GM23338 (cell line): Measurements from ENCODE around the gene STRA6. TPM values are rescaled to one million over a fixed set of nuclear protein-coding genes. Genes with fewer than 3 reads are reported as not detected.

ENCODE experiments used
- ATAC-seq: fragments of 200-7000 bp; cut with Tn5 transposase; 3 replicates; pipeline ENCODE4 v1.9.1; 2020
- DNase-seq: peaks from one replicate; pipeline ENCODE4 v3.0.0-alpha.2; 2015; ENCODE audit warnings: low spot score
- H2AFZ ChIP-seq: fragments of 200-600 bp; sonication (generic); 2 replicates; pipeline ENCODE4 v1.8.0; 2016; ENCODE audit warnings: antibody characterized with exemption, mild to moderate bottlenecking, moderate library complexity
- H3F3A ChIP-seq: fragments of 200-600 bp; sonication (generic); replicated peaks from 2 replicates; pipeline ENCODE4 v1.8.0; 2017; ENCODE audit warnings: antibody characterized with exemption, mixed run types, low read depth
- H3K27ac ChIP-seq: fragments of 200-600 bp; sonication (generic); 2 replicates; pipeline ENCODE4 v1.6.1; 2016; ENCODE audit warnings: low read depth
- H3K27me3 ChIP-seq: fragments of 200-600 bp; sonication (generic); 2 replicates; pipeline ENCODE4 v1.8.0; 2016; ENCODE audit warnings: mild to moderate bottlenecking, mixed run types, moderate library complexity; ENCODE audit not compliant: insufficient read depth
- H3K36me3 ChIP-seq: fragments of 200-600 bp; sonication (generic); 2 replicates; pipeline ENCODE4 v1.8.0; 2016; ENCODE audit warnings: mild to moderate bottlenecking; ENCODE audit not compliant: insufficient read depth
- H3K4me1 ChIP-seq: fragments of 200-600 bp; sonication (generic); 2 replicates; pipeline ENCODE4 v1.8.0; 2016; ENCODE audit warnings: mild to moderate bottlenecking, moderate library complexity; ENCODE audit not compliant: insufficient read depth
- H3K4me2 ChIP-seq: fragments of 200-600 bp; sonication (generic); 2 replicates; pipeline ENCODE4 v1.7.1; 2017; ENCODE audit warnings: mixed run types
- H3K4me3 ChIP-seq: fragments of 200-600 bp; sonication (generic); 2 replicates; pipeline ENCODE4 v1.6.1; 2016; ENCODE audit warnings: mixed run types
- H3K79me2 ChIP-seq: fragments of 200-600 bp; sonication (generic); replicated peaks from 2 replicates; pipeline ENCODE4 v1.8.0; 2017; ENCODE audit warnings: mild to moderate bottlenecking; ENCODE audit not compliant: insufficient read depth
- H3K9me2 ChIP-seq: fragments of 200-600 bp; sonication (generic); 2 replicates; pipeline ENCODE4 v1.8.0; 2017; ENCODE audit not compliant: insufficient read depth
- H4K20me1 ChIP-seq: fragments of 200-600 bp; sonication (generic); replicated peaks from 2 replicates; pipeline ENCODE4 v1.8.0; 2017; ENCODE audit warnings: mild to moderate bottlenecking; ENCODE audit not compliant: insufficient read depth
- H3K27ac Mint-ChIP-seq: 2 replicates; pipeline ENCODE4 v1.8.0; 2020; ENCODE audit warnings: inconsistent platforms, mild to moderate bottlenecking, moderate library complexity, mixed read lengths
- H3K27me3 Mint-ChIP-seq: 3 replicates; pipeline ENCODE4 v1.8.0; 2022; ENCODE audit warnings: low read depth, mild to moderate bottlenecking, moderate library complexity, mixed read lengths, inconsistent platforms; ENCODE audit not compliant: insufficient read depth, poor library complexity
- H3K36me3 Mint-ChIP-seq: 3 replicates; pipeline ENCODE4 v1.8.0; 2021; ENCODE audit warnings: low read depth, mild to moderate bottlenecking, inconsistent platforms, moderate library complexity, mixed read lengths
- H3K4me1 Mint-ChIP-seq: 3 replicates; pipeline ENCODE4 v1.8.0; 2020; ENCODE audit warnings: mild to moderate bottlenecking, inconsistent platforms, mixed read lengths
- H3K4me3 Mint-ChIP-seq: 3 replicates; pipeline ENCODE4 v1.8.0; 2021; ENCODE audit warnings: moderate library complexity, mild to moderate bottlenecking, inconsistent platforms, mixed read lengths
- H3K9me3 Mint-ChIP-seq: 3 replicates; pipeline ENCODE4 v1.8.0; 2020; ENCODE audit warnings: moderate library complexity, mild to moderate bottlenecking, inconsistent platforms, mixed read lengths
- CREB1 ChIP-seq: fragments of 250-450 bp; sonication (Bioruptor Pico); IDR thresholded peaks from 2 replicates; pipeline ENCODE4 v1.5.0; 2020; ENCODE audit warnings: low read depth, mild to moderate bottlenecking, moderate library complexity
- EZH2 ChIP-seq: fragments of 200-600 bp; sonication (generic); IDR thresholded peaks from one replicate; pipeline ENCODE4 v1.8.0; 2017; ENCODE audit warnings: antibody characterized with exemption, mild to moderate bottlenecking, low read depth; ENCODE audit not compliant: unreplicated experiment
- EZH2phosphoT487 ChIP-seq: fragments of 200-600 bp; sonication (generic); IDR thresholded peaks from one replicate; pipeline ENCODE4 v1.8.1; 2018; ENCODE audit warnings: antibody characterized with exemption; ENCODE audit not compliant: unreplicated experiment
- JUNB ChIP-seq: IDR thresholded peaks from one replicate; pipeline ENCODE4 v1.6.1; 2016; ENCODE audit warnings: antibody characterized with exemption; ENCODE audit not compliant: unreplicated experiment
- NANOG ChIP-seq: IDR thresholded peaks from 2 replicates; pipeline ENCODE4 v1.6.1; 2016; ENCODE audit warnings: antibody characterized with exemption, borderline replicate concordance
- POLR2AphosphoS5 ChIP-seq: IDR thresholded peaks from 2 replicates; pipeline ENCODE4 v1.6.1; 2016; ENCODE audit warnings: antibody characterized with exemption, low read depth
- STAT1 ChIP-seq: IDR thresholded peaks from one replicate; pipeline ENCODE4 v1.6.1; 2016; ENCODE audit warnings: antibody characterized with exemption; ENCODE audit not compliant: unreplicated experiment
- ZNF114 ChIP-seq: fragments of 250-450 bp; sonication (Bioruptor Pico); IDR thresholded peaks from 2 replicates; pipeline ENCODE4 v1.5.0; 2020; ENCODE audit warnings: mild to moderate bottlenecking, moderate library complexity
- ZNF331 ChIP-seq: fragments of 250-450 bp; sonication (Bioruptor Pico); IDR thresholded peaks from 2 replicates; pipeline ENCODE4 v1.5.0; 2020; ENCODE audit warnings: low read depth, mild to moderate bottlenecking, moderate library complexity
- polyA plus RNA-seq: library from polyadenylated mRNA; unstranded; fragments of >200 nt; fragmentation: Nextera tagmentation; extraction: Ambion mirVana; gene quantifications from 2 replicates; pipeline ENCODE4 v1.2.1, GENCODE V29; 2016
- total RNA-seq: library from RNA; depleted of rRNA; stranded (reverse); fragments of >200 nt; shearing (Covaris generic); gene quantifications from 2 replicates; pipeline ENCODE4 v1.2.3, GENCODE V29; 2014
- TF ChIP-seq, protein P1 (sequence below): fragments of 250-450 bp; sonication (Bioruptor Pico); IDR thresholded peaks from 2 replicates; pipeline ENCODE4 v1.5.0; 2020; ENCODE audit warnings: mild to moderate bottlenecking, moderate library complexity
- TF ChIP-seq, protein P2 (sequence below): IDR thresholded peaks from 2 replicates; pipeline ENCODE4 v1.6.1; 2016; ENCODE audit warnings: antibody characterized with exemption
- TF ChIP-seq, protein P3 (sequence below), 2 experiments: fragments of 200-600 bp in 1 of 2; sonication (generic) in 1 of 2; conservative IDR thresholded peaks; 2 replicates each; pipeline versions ENCODE4 v1.5.1 to v1.6.1; 2016 to 2017; ENCODE audit warnings: antibody characterized with exemption in 2 of 2, low read depth in 2 of 2, mild to moderate bottlenecking in 2 of 2, moderate library complexity in 1 of 2
- TF ChIP-seq, protein P4 (sequence below): IDR thresholded peaks from one replicate; pipeline ENCODE4 v1.6.1; 2018; ENCODE audit warnings: antibody characterized with exemption; ENCODE audit not compliant: unreplicated experiment

STRA6 gene
- total and polyA plus RNA-seq, 2 experiments from 2014 or later = 8.2 to 9.9 TPM

DNA sequence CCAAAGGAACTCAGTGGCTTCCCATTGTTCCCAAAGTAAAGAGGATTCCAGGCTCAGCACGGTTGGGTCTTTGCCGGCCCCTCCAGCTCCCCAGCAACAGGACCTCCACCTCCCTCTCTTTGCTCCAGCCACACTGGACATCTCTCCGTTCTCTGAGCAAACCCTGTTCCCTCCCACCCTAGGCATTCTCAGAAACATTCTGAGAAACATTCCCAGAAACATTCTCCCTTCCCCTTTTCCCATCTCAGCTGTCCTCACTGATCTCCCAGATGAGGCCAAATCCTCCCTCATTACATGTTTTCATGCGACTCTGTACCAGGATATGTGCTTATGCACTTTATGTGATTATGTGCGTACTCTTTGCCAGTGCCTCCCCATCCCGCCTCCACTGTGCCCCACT lies 47.7 kb upstream of the STRA6 start:
- H3K4me1 Mint-ChIP-seq = peaks cover 15% of the 10 kb centered on the region
- Histone ChIP-seq H3F3A (0 out of 2 replicates have a peak, but pooled peaks cover 8% of the 10 kb centered on the region), H3K4me3 (no peak overlapping the region), H3K4me1 (peaks cover 8% of the 10 kb centered on the region), H3K27me3 (peaks cover 6% of the 10 kb centered on the region; the same call in 1 of the 2 replicates), H2AFZ (no peak overlapping the region), H3K27ac (no peak overlapping the region), H3K79me2 (no peaks in the 10 kb centered on the region), H4K20me1 (no peaks in the 10 kb centered on the region), H3K4me2 (no peak overlapping the region), H3K9me2 (no peaks in the 10 kb centered on the region), H3K36me3 (no peaks in the 10 kb centered on the region)
- no peak overlapping the region for H3K27ac Mint-ChIP-seq
- DNase-seq (no peak), ATAC-seq (no peak)
- no peaks in the 10 kb centered on the region for H3K9me3 Mint-ChIP-seq
- H3K36me3 Mint-ChIP-seq = no peaks in the 10 kb centered on the region
- H3K27me3 Mint-ChIP-seq = peaks cover 20% of the 10 kb centered on the region
- no peak overlapping the region for H3K4me3 Mint-ChIP-seq
- TF ChIP-seq NANOG (no peak), CREB1 (CRISPR knock-in tag) (no peak), EZH2 (no peak), EZH2phosphoT487 (no peak), STAT1 (no peak), ZNF331 (CRISPR knock-in tag) (no peak), POLR2AphosphoS5 (no peak), JUNB (no peak), ZNF114 (CRISPR knock-in tag) (no peak)
- TF ChIP-seq, protein P1, sequence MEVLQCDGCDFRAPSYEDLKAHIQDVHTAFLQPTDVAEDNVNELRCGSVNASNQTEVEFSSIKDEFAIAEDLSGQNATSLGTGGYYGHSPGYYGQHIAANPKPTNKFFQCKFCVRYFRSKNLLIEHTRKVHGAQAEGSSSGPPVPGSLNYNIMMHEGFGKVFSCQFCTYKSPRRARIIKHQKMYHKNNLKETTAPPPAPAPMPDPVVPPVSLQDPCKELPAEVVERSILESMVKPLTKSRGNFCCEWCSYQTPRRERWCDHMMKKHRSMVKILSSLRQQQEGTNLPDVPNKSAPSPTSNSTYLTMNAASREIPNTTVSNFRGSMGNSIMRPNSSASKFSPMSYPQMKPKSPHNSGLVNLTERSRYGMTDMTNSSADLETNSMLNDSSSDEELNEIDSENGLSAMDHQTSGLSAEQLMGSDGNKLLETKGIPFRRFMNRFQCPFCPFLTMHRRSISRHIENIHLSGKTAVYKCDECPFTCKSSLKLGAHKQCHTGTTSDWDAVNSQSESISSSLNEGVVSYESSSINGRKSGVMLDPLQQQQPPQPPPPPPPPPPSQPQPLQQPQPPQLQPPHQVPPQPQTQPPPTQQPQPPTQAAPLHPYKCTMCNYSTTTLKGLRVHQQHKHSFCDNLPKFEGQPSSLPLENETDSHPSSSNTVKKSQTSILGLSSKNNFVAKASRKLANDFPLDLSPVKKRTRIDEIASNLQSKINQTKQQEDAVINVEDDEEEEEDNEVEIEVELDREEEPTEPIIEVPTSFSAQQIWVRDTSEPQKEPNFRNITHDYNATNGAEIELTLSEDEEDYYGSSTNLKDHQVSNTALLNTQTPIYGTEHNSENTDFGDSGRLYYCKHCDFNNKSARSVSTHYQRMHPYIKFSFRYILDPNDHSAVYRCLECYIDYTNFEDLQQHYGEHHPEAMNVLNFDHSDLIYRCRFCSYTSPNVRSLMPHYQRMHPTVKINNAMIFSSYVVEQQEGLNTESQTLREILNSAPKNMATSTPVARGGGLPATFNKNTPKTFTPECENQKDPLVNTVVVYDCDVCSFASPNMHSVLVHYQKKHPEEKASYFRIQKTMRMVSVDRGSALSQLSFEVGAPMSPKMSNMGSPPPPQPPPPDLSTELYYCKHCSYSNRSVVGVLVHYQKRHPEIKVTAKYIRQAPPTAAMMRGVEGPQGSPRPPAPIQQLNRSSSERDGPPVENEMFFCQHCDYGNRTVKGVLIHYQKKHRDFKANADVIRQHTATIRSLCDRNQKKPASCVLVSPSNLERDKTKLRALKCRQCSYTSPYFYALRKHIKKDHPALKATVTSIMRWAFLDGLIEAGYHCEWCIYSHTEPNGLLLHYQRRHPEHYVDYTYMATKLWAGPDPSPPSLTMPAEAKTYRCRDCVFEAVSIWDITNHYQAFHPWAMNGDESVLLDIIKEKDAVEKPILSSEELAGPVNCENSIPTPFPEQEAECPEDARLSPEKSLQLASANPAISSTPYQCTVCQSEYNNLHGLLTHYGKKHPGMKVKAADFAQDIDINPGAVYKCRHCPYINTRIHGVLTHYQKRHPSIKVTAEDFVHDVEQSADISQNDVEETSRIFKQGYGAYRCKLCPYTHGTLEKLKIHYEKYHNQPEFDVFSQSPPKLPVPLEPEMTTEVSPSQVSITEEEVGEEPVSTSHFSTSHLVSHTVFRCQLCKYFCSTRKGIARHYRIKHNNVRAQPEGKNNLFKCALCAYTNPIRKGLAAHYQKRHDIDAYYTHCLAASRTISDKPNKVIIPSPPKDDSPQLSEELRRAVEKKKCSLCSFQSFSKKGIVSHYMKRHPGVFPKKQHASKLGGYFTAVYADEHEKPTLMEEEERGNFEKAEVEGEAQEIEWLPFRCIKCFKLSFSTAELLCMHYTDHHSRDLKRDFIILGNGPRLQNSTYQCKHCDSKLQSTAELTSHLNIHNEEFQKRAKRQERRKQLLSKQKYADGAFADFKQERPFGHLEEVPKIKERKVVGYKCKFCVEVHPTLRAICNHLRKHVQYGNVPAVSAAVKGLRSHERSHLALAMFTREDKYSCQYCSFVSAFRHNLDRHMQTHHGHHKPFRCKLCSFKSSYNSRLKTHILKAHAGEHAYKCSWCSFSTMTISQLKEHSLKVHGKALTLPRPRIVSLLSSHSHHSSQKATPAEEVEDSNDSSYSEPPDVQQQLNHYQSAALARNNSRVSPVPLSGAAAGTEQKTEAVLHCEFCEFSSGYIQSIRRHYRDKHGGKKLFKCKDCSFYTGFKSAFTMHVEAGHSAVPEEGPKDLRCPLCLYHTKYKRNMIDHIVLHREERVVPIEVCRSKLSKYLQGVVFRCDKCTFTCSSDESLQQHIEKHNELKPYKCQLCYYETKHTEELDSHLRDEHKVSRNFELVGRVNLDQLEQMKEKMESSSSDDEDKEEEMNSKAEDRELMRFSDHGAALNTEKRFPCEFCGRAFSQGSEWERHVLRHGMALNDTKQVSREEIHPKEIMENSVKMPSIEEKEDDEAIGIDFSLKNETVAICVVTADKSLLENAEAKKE (CRISPR knock-in tag) = no peak
- TF ChIP-seq, protein P2, sequence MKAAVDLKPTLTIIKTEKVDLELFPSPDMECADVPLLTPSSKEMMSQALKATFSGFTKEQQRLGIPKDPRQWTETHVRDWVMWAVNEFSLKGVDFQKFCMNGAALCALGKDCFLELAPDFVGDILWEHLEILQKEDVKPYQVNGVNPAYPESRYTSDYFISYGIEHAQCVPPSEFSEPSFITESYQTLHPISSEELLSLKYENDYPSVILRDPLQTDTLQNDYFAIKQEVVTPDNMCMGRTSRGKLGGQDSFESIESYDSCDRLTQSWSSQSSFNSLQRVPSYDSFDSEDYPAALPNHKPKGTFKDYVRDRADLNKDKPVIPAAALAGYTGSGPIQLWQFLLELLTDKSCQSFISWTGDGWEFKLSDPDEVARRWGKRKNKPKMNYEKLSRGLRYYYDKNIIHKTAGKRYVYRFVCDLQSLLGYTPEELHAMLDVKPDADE = no peak
- TF ChIP-seq, protein P3, sequence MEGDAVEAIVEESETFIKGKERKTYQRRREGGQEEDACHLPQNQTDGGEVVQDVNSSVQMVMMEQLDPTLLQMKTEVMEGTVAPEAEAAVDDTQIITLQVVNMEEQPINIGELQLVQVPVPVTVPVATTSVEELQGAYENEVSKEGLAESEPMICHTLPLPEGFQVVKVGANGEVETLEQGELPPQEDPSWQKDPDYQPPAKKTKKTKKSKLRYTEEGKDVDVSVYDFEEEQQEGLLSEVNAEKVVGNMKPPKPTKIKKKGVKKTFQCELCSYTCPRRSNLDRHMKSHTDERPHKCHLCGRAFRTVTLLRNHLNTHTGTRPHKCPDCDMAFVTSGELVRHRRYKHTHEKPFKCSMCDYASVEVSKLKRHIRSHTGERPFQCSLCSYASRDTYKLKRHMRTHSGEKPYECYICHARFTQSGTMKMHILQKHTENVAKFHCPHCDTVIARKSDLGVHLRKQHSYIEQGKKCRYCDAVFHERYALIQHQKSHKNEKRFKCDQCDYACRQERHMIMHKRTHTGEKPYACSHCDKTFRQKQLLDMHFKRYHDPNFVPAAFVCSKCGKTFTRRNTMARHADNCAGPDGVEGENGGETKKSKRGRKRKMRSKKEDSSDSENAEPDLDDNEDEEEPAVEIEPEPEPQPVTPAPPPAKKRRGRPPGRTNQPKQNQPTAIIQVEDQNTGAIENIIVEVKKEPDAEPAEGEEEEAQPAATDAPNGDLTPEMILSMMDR (conservative IDR thresholded peaks at IDR 0.05; ENCODE audit: low read depth in 2 of 2) = no peak
- TF ChIP-seq, protein P4, sequence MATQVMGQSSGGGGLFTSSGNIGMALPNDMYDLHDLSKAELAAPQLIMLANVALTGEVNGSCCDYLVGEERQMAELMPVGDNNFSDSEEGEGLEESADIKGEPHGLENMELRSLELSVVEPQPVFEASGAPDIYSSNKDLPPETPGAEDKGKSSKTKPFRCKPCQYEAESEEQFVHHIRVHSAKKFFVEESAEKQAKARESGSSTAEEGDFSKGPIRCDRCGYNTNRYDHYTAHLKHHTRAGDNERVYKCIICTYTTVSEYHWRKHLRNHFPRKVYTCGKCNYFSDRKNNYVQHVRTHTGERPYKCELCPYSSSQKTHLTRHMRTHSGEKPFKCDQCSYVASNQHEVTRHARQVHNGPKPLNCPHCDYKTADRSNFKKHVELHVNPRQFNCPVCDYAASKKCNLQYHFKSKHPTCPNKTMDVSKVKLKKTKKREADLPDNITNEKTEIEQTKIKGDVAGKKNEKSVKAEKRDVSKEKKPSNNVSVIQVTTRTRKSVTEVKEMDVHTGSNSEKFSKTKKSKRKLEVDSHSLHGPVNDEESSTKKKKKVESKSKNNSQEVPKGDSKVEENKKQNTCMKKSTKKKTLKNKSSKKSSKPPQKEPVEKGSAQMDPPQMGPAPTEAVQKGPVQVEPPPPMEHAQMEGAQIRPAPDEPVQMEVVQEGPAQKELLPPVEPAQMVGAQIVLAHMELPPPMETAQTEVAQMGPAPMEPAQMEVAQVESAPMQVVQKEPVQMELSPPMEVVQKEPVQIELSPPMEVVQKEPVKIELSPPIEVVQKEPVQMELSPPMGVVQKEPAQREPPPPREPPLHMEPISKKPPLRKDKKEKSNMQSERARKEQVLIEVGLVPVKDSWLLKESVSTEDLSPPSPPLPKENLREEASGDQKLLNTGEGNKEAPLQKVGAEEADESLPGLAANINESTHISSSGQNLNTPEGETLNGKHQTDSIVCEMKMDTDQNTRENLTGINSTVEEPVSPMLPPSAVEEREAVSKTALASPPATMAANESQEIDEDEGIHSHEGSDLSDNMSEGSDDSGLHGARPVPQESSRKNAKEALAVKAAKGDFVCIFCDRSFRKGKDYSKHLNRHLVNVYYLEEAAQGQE = no peak
